ENCODE measurements around the gene CLCN5.

The CLCN5 gene

GRCh38 chrX:49934729-49935128, 12.3 kb downstream of the CLCN5 start:
- DNase-seq = no peak

- no peak for DNase-seq
Observed at GRCh38 chrX:49947781-49948180, 25.4 kb downstream of the CLCN5 start.

GRCh38 chrX:49949961-49950360, 27.6 kb downstream of the CLCN5 start:
- DNase-seq = no peak

GRCh38 chrX:49951524-49952193, 29.3 kb downstream of the CLCN5 start:
- DNase-seq = no peak

- DNase-seq = no peak
Observed at GRCh38 chrX:49956313-49956712, 33.9 kb downstream of the CLCN5 start.

- no peak for DNase-seq
Observed at GRCh38 chrX:49958727-49959485, 36.5 kb downstream of the CLCN5 start.

GRCh38 chrX:49959602-49960001, 37.2 kb downstream of the CLCN5 start:
- DNase-seq = no peak

- DNase-seq = no peak
Observed at GRCh38 chrX:49960061-49960460, 37.7 kb downstream of the CLCN5 start.

GRCh38 chrX:49970674-49971073, 48.3 kb downstream of the CLCN5 start:
- DNase-seq = no peak

- no peak for DNase-seq
Observed at GRCh38 chrX:49972328-49972860, 50.0 kb downstream of the CLCN5 start.

GRCh38 chrX:49976682-49977197, 54.3 kb downstream of the CLCN5 start:
- DNase-seq = no peak

GRCh38 chrX:49977319-49978090, 55.1 kb downstream of the CLCN5 start:
- DNase-seq = no peak

GRCh38 chrX:49978176-49978575, 55.8 kb downstream of the CLCN5 start:
- no peak for DNase-seq

- no peak for DNase-seq
Observed at GRCh38 chrX:49986058-49986457, 63.7 kb downstream of the CLCN5 start.

- no peak for DNase-seq
Observed at GRCh38 chrX:49987651-49988050, 65.3 kb downstream of the CLCN5 start.

GRCh38 chrX:49988143-49988542, 65.7 kb downstream of the CLCN5 start:
- no peak for DNase-seq

- DNase-seq = no peak
Observed at GRCh38 chrX:49991758-49992157, 69.4 kb downstream of the CLCN5 start.

- no peak for DNase-seq
Observed at GRCh38 chrX:49992853-49993252, 70.5 kb downstream of the CLCN5 start.

- no peak for DNase-seq
Observed at GRCh38 chrX:49993661-49994060, 71.3 kb downstream of the CLCN5 start.

GRCh38 chrX:49995107-49995731, 72.8 kb downstream of the CLCN5 start:
- no peak for DNase-seq

GRCh38 chrX:49995795-49996455, 73.5 kb downstream of the CLCN5 start:
- DNase-seq = no peak

- no peak for DNase-seq
Observed at GRCh38 chrX:49996474-49996873, 74.1 kb downstream of the CLCN5 start.

All from CD4-positive, alpha-beta T cell treated with Interferon alpha-2 for 1 hour (primary cell).